GM12874 (cell line): ENCODE data around the gene SPRN.

Experiments used
- CTCF ChIP-seq: IDR thresholded peaks from 2 replicates; pipeline ENCODE4 v1.5.1; 2011; ENCODE audit warnings: low read depth, mild to moderate bottlenecking, control low read depth, low read length, moderate library complexity; ENCODE audit not compliant: insufficient read depth

The SPRN gene

DNA sequence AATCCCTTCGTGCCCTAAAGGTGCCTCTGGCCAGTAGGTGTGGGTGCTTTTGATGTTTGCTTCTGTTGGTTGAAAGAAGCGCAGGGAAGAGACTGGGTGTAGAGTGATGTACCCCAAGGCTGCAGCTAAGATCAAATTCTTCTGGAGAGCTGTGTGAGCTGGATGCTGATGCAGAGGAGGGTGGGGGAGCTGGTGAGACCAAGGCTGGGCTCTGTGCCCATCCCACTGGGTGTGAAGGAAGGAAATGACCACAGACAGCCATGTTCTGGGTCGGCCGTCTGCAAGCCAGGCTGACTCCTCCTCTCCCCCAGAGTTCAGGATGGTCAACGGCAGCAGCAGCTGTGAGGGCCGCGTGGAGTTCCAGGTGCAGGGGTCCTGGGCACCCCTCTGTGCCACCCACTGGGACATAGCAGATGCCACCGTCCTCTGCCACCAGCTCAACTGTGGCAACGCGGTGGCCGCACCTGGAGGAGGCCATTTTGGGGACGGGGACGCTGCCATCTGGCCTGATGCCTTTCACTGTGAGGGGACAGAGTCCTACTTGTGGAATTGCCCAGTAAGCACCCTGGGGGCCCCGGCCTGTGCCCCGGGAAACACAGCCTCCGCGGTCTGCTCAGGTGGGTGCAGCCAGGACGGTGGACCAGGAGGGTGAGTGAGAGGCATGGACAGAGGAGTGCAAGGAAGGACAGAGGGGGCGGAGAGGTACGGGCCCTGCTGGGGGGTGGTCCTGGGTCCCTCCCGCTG, 34.5 kb upstream of the SPRN start:
- TF ChIP-seq CTCF = no peak

DNA sequence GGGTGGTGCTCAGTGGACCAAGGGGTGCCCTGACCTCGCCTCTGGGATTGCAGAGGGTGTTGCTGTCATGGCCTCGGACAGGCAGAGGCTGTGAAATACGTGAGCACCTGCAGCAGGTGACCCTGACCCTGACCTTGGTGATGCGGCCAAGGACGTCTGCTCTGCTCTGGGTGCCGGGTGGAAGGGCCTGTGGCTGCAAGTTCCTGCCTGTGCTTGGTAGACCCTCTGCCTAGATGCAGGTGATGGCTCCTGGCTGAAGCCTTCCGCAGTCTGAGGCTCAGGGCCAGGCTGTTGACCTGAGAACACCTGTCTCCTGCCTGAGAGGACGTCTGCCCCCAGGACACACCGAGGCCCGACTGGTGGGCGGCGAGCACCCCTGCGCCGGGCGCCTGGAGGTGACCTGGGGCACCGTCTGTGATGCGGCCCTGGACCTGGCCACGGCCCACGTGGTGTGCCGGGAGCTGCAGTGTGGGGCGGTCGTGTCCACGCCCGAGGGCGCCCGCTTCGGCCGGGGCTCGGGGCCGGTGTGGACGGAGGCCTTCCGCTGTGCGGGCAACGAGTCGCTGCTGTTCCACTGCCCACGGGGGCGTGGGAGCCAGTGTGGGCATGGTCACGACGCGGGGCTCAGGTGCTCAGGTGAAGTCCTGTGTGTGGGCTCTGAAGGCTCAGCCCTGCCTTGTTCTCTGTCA, 33.7 kb upstream of the SPRN start:
- no peak for TF ChIP-seq CTCF

GRCh38 chr10:133457100-133457841, 32.8 kb upstream of the SPRN start:
- TF ChIP-seq CTCF = no peak

- no peak for TF ChIP-seq CTCF
Measured at GRCh38 chr10:133456041-133456951, 31.9 kb upstream of the SPRN start.

DNA sequence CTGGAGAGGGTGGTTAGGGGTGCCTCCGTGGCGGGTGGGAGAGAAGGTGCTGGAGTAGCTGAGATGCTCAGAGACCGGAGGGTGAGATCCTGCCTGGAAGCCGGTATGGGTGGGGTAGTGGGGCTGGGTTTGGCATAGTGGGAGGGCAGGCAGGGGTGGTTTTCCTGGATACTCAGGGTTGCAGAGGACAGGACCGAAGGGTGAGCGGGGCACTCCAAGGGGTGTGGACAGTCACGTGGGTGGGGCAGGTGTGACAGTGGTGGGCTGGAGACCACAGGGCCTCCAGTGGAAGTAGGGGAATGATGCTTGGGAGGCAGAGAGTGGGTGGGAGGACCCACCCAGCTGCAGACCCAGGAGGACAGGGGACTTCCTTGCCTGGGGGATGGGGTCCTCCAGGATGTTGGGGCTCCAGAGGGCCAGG, 31.2 kb upstream of the SPRN start:
- no peak for TF ChIP-seq CTCF

DNA sequence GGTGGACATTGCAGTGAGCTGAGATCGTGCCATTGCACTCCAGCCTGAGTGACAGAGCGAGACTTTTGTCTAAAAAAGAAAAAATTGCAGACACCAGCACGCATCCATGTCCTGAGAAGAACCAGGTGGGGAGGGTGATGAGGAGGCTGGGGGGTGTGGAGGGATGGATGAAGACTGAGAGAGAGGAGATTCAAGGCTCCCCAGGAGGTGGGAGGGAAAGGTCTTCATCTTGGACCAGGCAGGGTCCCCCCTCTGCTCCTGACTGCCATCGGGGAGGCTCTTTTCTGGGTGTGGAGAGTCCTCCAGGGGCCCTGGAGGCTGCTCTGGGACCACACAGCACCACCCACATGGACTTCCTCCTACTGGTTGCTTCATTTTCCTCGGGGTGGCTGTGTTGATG, 30.8 kb upstream of the SPRN start:
- TF ChIP-seq CTCF = no peak
